HepG2 (cell line): ENCODE data around the gene ZMYND8. TPM values are rescaled to one million over a fixed set of nuclear protein-coding genes. Genes with fewer than 3 reads are reported as not detected.

Source experiments
- AKNA ChIP-seq: sonication (generic); formaldehyde crosslinking; IDR thresholded peaks from 2 replicates; pipeline ENCODE4 v1.4.0; 2020; ENCODE audit warnings: missing genetic modification reagents, borderline replicate concordance
- CEBPG ChIP-seq: IDR thresholded peaks from 2 replicates; pipeline ENCODE4 v1.6.1; 2016
- EEA1 ChIP-seq: sonication (generic); formaldehyde crosslinking; IDR thresholded peaks from 2 replicates; pipeline ENCODE4 v1.5.1; 2020; ENCODE audit warnings: mild to moderate bottlenecking, missing genetic modification reagents, borderline replicate concordance
- ETS1 ChIP-seq: sonication (generic); formaldehyde crosslinking; IDR thresholded peaks from 2 replicates; pipeline ENCODE4 v1.4.0; 2020; ENCODE audit warnings: missing genetic modification reagents
- MXD1 ChIP-seq: sonication (generic); formaldehyde crosslinking; IDR thresholded peaks from 2 replicates; pipeline ENCODE4 v1.4.0; 2020; ENCODE audit warnings: mild to moderate bottlenecking, missing genetic modification reagents
- MYNN ChIP-seq: sonication (generic); formaldehyde crosslinking; IDR thresholded peaks from 2 replicates; pipeline ENCODE4 v1.4.0; 2020; ENCODE audit warnings: mild to moderate bottlenecking, low read depth, missing genetic modification reagents
- POLR2AphosphoS5 ChIP-seq: IDR thresholded peaks from 2 replicates; pipeline ENCODE4 v1.6.1; 2012; ENCODE audit warnings: low read depth, low read length
- RERE ChIP-seq: IDR thresholded peaks from 2 replicates; pipeline ENCODE4 v1.6.1; 2016; ENCODE audit warnings: low read depth, missing genetic modification reagents, missing compliant biosample characterization
- SOX13 ChIP-seq, 3 experiments: fragments of 450-650 bp in 1 of 3; sonication (generic) in 1 of 3; formaldehyde crosslinking in 1 of 3; IDR thresholded peaks in 2 of 3; conservative IDR thresholded peaks in 1 of 3; 2 replicates each; pipeline versions ENCODE4 v1.5.0 to v1.6.1; 2016 to 2020; ENCODE audit warnings: antibody characterized with exemption in 1 of 3, mild to moderate bottlenecking in 1 of 3, missing compliant biosample characterization in 1 of 3, missing genetic modification reagents in 1 of 3, moderate library complexity in 1 of 3
- TBL1XR1 ChIP-seq: fragments of 150-350 bp; IDR thresholded peaks from 2 replicates; pipeline ENCODE4 v1.6.1; 2014; ENCODE audit warnings: borderline replicate concordance, low read length; ENCODE audit not compliant: partially characterized antibody
- ZNF776 ChIP-seq: sonication (generic); formaldehyde crosslinking; IDR thresholded peaks from 2 replicates; pipeline ENCODE4 v1.4.0; 2020; ENCODE audit warnings: mild to moderate bottlenecking, missing genetic modification reagents
- polyA plus RNA-seq, 8 experiments: library from polyadenylated mRNA; depleted of rRNA in 3 of 8; stranded (reverse) in 7 of 8; unstranded in 1 of 8; fragments of >200 nt; fragmentation: Illumina TruSeq in 4 of 8; extraction: Trizol in 4 of 8; gene quantifications; 2 replicates each; pipeline versions ENCODE4 v1.2.1 to v1.2.3, GENCODE V29; 2011 to 2016; ENCODE audit warnings: low read depth in 4 of 8, missing spikeins in 1 of 8, mixed read lengths in 1 of 8; ENCODE audit not compliant: insufficient read depth in 1 of 8
- total RNA-seq, 5 experiments: library from RNA; depleted of rRNA; stranded (reverse); fragments of >200 nt; fragmentation: Illumina TruSeq; extraction: Trizol; gene quantifications; 2 replicates each; pipeline ENCODE4 v1.2.3, GENCODE V29; 2016; ENCODE audit warnings: low read depth in 1 of 5
- TF ChIP-seq, protein P1 (sequence below): sonication (generic); formaldehyde crosslinking; IDR thresholded peaks from 2 replicates; pipeline ENCODE4 v1.4.0; 2020; ENCODE audit warnings: missing genetic modification reagents, borderline replicate concordance

ZMYND8 gene
- total and polyA plus RNA-seq, 2 of the 13 experiments (the other 11 are each of a cell fraction or from before 2014, with no cell fraction given): 53.9 to 84.7 TPM

- TF ChIP-seq MYNN (CRISPR knock-in tag) (no peak), RERE (CRISPR knock-in tag) (0 out of 2 replicates have a peak, but pooled peaks have one; percentile 26), ZNF776 (CRISPR knock-in tag) (no peak), EEA1 (0 out of 2 replicates have a peak, but pooled peaks have one; percentile 19), AKNA (CRISPR knock-in tag) (peak; percentile 81; the same call in 1 of the 2 replicates), POLR2AphosphoS5 (peak; percentile 34), SOX13 (IDR thresholded peaks at IDR 0.05) (no peak), SOX13 (CRISPR knock-in tag; conservative IDR thresholded peaks at IDR 0.05 in 1 of 2, IDR thresholded peaks at IDR 0.05 in 1 of 2) (0 out of 4 replicates have a peak, but pooled peaks of 1 of the 2 experiments have one; percentile 17), TBL1XR1 (peak; percentile 12), CEBPG (CRISPR knock-in tag) (peak; percentile 21; the same call in 1 of the 2 replicates), ETS1 (CRISPR knock-in tag) (peak; percentile 66; the same call in 1 of the 2 replicates), MXD1 (no peak)
- TF ChIP-seq, protein P1, sequence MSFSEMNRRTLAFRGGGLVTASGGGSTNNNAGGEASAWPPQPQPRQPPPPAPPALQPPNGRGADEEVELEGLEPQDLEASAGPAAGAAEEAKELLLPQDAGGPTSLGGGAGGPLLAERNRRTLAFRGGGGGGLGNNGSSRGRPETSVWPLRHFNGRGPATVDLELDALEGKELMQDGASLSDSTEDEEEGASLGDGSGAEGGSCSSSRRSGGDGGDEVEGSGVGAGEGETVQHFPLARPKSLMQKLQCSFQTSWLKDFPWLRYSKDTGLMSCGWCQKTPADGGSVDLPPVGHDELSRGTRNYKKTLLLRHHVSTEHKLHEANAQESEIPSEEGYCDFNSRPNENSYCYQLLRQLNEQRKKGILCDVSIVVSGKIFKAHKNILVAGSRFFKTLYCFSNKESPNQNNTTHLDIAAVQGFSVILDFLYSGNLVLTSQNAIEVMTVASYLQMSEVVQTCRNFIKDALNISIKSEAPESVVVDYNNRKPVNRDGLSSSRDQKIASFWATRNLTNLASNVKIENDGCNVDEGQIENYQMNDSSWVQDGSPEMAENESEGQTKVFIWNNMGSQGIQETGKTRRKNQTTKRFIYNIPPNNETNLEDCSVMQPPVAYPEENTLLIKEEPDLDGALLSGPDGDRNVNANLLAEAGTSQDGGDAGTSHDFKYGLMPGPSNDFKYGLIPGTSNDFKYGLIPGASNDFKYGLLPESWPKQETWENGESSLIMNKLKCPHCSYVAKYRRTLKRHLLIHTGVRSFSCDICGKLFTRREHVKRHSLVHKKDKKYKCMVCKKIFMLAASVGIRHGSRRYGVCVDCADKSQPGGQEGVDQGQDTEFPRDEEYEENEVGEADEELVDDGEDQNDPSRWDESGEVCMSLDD (CRISPR knock-in tag): no peak
Measured at GRCh38 chr20:47358039-47358671, 1.7 kb upstream of the ZMYND8 start (continued).
